ENCODE measurements around the gene WNT7B. TPM values are rescaled to one million over a fixed set of nuclear protein-coding genes. Genes with fewer than 3 reads are reported as not detected.
A peak's percentile ranks its signal among the peaks of the same experiment; 100 is the strongest.

WNT7B gene
- total RNA-seq, 1 experiment from 2014 or later: 0.33 TPM

DNA sequence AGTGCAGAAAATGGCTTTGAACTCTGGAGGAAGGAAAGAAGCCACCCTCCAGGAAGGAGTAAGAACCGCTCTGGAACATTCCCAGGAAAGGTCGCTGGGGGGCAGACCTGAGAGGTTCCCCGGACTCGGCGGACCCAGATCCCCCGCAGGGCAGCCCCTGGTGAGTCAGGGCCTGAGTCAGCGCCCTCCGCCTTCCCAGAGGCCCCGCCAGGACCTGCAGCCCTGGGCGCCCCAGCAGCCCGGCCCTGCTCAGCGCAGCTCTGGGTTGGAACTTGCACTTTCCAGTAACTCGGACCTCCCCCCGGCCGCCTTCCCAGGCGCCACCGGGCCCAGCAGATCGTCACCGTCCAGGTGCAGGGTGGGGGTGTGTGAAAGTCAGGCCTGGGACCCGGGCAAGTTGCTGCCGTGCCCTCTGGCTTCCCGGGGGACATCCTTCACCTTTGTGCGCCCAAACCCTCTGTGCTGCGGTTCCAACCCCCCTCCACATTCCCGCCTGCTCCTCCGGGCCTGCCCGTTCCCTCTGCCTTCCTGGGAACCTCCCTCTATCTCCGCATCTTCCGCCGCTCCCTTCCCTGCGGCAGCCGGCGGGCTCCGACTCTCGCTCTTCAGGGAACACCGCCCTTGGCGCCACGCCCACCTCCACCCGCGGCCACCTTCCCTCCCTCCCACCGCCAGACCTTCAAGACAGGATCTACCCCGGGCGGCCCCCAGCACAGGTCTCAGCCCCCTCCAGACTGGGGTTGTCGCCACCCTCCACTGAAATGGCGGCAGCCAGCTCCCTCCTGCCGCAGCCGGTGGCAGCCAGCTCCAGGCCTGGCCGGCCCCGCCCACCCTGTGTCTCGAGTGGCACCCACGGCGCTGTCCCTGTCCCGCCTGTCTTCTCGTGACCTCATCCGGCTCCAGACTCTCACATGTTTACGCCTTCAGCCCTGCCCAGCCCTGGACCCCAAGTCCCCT is 36.8 kb upstream of the WNT7B start (continued):
- TF ChIP-seq, protein P1, sequence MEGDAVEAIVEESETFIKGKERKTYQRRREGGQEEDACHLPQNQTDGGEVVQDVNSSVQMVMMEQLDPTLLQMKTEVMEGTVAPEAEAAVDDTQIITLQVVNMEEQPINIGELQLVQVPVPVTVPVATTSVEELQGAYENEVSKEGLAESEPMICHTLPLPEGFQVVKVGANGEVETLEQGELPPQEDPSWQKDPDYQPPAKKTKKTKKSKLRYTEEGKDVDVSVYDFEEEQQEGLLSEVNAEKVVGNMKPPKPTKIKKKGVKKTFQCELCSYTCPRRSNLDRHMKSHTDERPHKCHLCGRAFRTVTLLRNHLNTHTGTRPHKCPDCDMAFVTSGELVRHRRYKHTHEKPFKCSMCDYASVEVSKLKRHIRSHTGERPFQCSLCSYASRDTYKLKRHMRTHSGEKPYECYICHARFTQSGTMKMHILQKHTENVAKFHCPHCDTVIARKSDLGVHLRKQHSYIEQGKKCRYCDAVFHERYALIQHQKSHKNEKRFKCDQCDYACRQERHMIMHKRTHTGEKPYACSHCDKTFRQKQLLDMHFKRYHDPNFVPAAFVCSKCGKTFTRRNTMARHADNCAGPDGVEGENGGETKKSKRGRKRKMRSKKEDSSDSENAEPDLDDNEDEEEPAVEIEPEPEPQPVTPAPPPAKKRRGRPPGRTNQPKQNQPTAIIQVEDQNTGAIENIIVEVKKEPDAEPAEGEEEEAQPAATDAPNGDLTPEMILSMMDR (IDR thresholded peaks at IDR 0.05): peak; percentile 66
- TF ChIP-seq TEAD4 (CRISPR knock-in tag; IDR thresholded peaks at IDR 0.05) (no peak), USF2 (CRISPR knock-in tag; IDR thresholded peaks at IDR 0.05) (no peak), MYBL2 (CRISPR knock-in tag; IDR thresholded peaks at IDR 0.05) (0 out of 2 replicates have a peak, but pooled peaks have one; percentile 52), RELA (CRISPR knock-in tag; IDR thresholded peaks at IDR 0.05; ENCODE audit: borderline replicate concordance) (0 out of 2 replicates have a peak, but pooled peaks have one; percentile 16)
- TF ChIP-seq, protein P2, sequence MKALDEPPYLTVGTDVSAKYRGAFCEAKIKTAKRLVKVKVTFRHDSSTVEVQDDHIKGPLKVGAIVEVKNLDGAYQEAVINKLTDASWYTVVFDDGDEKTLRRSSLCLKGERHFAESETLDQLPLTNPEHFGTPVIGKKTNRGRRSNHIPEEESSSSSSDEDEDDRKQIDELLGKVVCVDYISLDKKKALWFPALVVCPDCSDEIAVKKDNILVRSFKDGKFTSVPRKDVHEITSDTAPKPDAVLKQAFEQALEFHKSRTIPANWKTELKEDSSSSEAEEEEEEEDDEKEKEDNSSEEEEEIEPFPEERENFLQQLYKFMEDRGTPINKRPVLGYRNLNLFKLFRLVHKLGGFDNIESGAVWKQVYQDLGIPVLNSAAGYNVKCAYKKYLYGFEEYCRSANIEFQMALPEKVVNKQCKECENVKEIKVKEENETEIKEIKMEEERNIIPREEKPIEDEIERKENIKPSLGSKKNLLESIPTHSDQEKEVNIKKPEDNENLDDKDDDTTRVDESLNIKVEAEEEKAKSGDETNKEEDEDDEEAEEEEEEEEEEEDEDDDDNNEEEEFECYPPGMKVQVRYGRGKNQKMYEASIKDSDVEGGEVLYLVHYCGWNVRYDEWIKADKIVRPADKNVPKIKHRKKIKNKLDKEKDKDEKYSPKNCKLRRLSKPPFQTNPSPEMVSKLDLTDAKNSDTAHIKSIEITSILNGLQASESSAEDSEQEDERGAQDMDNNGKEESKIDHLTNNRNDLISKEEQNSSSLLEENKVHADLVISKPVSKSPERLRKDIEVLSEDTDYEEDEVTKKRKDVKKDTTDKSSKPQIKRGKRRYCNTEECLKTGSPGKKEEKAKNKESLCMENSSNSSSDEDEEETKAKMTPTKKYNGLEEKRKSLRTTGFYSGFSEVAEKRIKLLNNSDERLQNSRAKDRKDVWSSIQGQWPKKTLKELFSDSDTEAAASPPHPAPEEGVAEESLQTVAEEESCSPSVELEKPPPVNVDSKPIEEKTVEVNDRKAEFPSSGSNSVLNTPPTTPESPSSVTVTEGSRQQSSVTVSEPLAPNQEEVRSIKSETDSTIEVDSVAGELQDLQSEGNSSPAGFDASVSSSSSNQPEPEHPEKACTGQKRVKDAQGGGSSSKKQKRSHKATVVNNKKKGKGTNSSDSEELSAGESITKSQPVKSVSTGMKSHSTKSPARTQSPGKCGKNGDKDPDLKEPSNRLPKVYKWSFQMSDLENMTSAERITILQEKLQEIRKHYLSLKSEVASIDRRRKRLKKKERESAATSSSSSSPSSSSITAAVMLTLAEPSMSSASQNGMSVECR (CRISPR knock-in tag; IDR thresholded peaks at IDR 0.05; ENCODE audit: borderline replicate concordance): peak; percentile 23; the same call in 1 of the 2 replicates

- POLR2A ChIA-PET: interaction anchor here (1.5 to 1.9 kb wide), 2 partner anchors 17 to 23 kb away, joined by 3 to 7 read pairs; no protein-coding TSS in a partner anchor
- H3K4me3 Mint-ChIP-seq: peak overlapping the region; percentile 76
- no peaks in the 10 kb centered on the region for H3K36me3 Mint-ChIP-seq
- ATAC-seq (no peak), DNase-seq (ENCODE audit: low spot score) (no peak)
- no peaks in the 10 kb centered on the region for H3K9me3 Mint-ChIP-seq
- no peaks in the 10 kb centered on the region for H3K27me3 Mint-ChIP-seq (ENCODE audit: low read depth)
- CTCF ChIA-PET: interaction anchor here (0.5 to 7.0 kb wide), 25 partner anchors 7 to 958 kb away, joined by 3 to 55 read pairs (median 4); no protein-coding TSS in a partner anchor
- H3K27ac Mint-ChIP-seq: no peak overlapping the region
- H3K4me1 Mint-ChIP-seq: peaks cover 8% of the 10 kb centered on the region; the same call in 1 of the 2 replicates
- TF ChIP-seq ZNF121 (CRISPR knock-in tag; IDR thresholded peaks at IDR 0.05) (no peak), SOX15 (CRISPR knock-in tag; IDR thresholded peaks at IDR 0.05) (no peak), SMAD3 (CRISPR knock-in tag; IDR thresholded peaks at IDR 0.05; ENCODE audit: borderline replicate concordance) (no peak), MYBL2 (CRISPR knock-in tag; IDR thresholded peaks at IDR 0.05) (no peak)
- TF ChIP-seq, protein P3, sequence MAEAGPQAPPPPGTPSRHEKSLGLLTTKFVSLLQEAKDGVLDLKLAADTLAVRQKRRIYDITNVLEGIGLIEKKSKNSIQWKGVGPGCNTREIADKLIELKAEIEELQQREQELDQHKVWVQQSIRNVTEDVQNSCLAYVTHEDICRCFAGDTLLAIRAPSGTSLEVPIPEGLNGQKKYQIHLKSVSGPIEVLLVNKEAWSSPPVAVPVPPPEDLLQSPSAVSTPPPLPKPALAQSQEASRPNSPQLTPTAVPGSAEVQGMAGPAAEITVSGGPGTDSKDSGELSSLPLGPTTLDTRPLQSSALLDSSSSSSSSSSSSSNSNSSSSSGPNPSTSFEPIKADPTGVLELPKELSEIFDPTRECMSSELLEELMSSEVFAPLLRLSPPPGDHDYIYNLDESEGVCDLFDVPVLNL (CRISPR knock-in tag; IDR thresholded peaks at IDR 0.05; ENCODE audit: borderline replicate concordance, low read depth): no peak
- TF ChIP-seq, protein P4, sequence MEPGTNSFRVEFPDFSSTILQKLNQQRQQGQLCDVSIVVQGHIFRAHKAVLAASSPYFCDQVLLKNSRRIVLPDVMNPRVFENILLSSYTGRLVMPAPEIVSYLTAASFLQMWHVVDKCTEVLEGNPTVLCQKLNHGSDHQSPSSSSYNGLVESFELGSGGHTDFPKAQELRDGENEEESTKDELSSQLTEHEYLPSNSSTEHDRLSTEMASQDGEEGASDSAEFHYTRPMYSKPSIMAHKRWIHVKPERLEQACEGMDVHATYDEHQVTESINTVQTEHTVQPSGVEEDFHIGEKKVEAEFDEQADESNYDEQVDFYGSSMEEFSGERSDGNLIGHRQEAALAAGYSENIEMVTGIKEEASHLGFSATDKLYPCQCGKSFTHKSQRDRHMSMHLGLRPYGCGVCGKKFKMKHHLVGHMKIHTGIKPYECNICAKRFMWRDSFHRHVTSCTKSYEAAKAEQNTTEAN (CRISPR knock-in tag; IDR thresholded peaks at IDR 0.05): no peak
- TF ChIP-seq, protein P5, sequence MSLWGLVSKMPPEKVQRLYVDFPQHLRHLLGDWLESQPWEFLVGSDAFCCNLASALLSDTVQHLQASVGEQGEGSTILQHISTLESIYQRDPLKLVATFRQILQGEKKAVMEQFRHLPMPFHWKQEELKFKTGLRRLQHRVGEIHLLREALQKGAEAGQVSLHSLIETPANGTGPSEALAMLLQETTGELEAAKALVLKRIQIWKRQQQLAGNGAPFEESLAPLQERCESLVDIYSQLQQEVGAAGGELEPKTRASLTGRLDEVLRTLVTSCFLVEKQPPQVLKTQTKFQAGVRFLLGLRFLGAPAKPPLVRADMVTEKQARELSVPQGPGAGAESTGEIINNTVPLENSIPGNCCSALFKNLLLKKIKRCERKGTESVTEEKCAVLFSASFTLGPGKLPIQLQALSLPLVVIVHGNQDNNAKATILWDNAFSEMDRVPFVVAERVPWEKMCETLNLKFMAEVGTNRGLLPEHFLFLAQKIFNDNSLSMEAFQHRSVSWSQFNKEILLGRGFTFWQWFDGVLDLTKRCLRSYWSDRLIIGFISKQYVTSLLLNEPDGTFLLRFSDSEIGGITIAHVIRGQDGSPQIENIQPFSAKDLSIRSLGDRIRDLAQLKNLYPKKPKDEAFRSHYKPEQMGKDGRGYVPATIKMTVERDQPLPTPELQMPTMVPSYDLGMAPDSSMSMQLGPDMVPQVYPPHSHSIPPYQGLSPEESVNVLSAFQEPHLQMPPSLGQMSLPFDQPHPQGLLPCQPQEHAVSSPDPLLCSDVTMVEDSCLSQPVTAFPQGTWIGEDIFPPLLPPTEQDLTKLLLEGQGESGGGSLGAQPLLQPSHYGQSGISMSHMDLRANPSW (CRISPR knock-in tag; conservative IDR thresholded peaks at IDR 0.05; ENCODE audit: low read depth): no peak
- TF ChIP-seq, protein P6, sequence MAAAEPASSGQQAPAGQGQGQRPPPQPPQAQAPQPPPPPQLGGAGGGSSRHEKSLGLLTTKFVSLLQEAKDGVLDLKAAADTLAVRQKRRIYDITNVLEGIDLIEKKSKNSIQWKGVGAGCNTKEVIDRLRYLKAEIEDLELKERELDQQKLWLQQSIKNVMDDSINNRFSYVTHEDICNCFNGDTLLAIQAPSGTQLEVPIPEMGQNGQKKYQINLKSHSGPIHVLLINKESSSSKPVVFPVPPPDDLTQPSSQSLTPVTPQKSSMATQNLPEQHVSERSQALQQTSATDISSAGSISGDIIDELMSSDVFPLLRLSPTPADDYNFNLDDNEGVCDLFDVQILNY (CRISPR knock-in tag; IDR thresholded peaks at IDR 0.05): no peak
- TF ChIP-seq, protein P7, sequence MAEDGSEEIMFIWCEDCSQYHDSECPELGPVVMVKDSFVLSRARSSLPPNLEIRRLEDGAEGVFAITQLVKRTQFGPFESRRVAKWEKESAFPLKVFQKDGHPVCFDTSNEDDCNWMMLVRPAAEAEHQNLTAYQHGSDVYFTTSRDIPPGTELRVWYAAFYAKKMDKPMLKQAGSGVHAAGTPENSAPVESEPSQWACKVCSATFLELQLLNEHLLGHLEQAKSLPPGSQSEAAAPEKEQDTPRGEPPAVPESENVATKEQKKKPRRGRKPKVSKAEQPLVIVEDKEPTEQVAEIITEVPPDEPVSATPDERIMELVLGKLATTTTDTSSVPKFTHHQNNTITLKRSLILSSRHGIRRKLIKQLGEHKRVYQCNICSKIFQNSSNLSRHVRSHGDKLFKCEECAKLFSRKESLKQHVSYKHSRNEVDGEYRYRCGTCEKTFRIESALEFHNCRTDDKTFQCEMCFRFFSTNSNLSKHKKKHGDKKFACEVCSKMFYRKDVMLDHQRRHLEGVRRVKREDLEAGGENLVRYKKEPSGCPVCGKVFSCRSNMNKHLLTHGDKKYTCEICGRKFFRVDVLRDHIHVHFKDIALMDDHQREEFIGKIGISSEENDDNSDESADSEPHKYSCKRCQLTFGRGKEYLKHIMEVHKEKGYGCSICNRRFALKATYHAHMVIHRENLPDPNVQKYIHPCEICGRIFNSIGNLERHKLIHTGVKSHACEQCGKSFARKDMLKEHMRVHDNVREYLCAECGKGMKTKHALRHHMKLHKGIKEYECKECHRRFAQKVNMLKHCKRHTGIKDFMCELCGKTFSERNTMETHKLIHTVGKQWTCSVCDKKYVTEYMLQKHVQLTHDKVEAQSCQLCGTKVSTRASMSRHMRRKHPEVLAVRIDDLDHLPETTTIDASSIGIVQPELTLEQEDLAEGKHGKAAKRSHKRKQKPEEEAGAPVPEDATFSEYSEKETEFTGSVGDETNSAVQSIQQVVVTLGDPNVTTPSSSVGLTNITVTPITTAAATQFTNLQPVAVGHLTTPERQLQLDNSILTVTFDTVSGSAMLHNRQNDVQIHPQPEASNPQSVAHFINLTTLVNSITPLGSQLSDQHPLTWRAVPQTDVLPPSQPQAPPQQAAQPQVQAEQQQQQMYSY (CRISPR knock-in tag; IDR thresholded peaks at IDR 0.05): no peak
Measured at GRCh38 chr22:46012881-46013281, 35.9 kb upstream of the WNT7B start.
